K562 (cell line): ENCODE data around the gene EFHC1. TPM values are rescaled to one million over a fixed set of nuclear protein-coding genes. Genes with fewer than 3 reads are reported as not detected.

ENCODE experiments used
- BRF1 ChIP-seq: IDR thresholded peaks from 3 replicates; pipeline ENCODE4 v1.6.1; 2011; ENCODE audit warnings: borderline replicate concordance, mild to moderate bottlenecking; ENCODE audit not compliant: insufficient read length; ENCODE audit errors: extremely low read depth
- CC2D1A ChIP-seq: fragments of 450-650 bp; IDR thresholded peaks from 2 replicates; pipeline ENCODE4 v1.6.1; 2017; ENCODE audit warnings: mild to moderate bottlenecking
- CHD4 ChIP-seq: fragments of 200-600 bp; sonication (generic); IDR thresholded peaks from 3 replicates; pipeline ENCODE4 v1.6.1; 2012; ENCODE audit warnings: low read depth, mild to moderate bottlenecking, mixed read lengths, low read length, inconsistent platforms; ENCODE audit not compliant: insufficient read depth, insufficient replicate concordance, poor library complexity, severe bottlenecking
- ERF ChIP-seq: fragments of 450-650 bp; formaldehyde crosslinking; IDR thresholded peaks from 2 replicates; pipeline ENCODE4 v1.4.0; 2020; ENCODE audit warnings: mild to moderate bottlenecking, mixed read lengths
- FOXK2 ChIP-seq, 2 experiments: fragments of 450-650 bp; IDR thresholded peaks in 1 of 2; conservative IDR thresholded peaks in 1 of 2; 2 replicates each; pipeline ENCODE4 v1.6.1; 2016; ENCODE audit warnings: low read depth in 2 of 2, mild to moderate bottlenecking in 1 of 2
- GABPB1 ChIP-seq: sonication (generic); formaldehyde crosslinking; IDR thresholded peaks from 2 replicates; pipeline ENCODE4 v1.8.0; 2022; ENCODE audit warnings: mild to moderate bottlenecking, missing genetic modification reagents
- GTF2A2 ChIP-seq: IDR thresholded peaks from 2 replicates; pipeline ENCODE4 v1.6.1; 2016; ENCODE audit warnings: mild to moderate bottlenecking, missing genetic modification characterization, missing compliant biosample characterization
- MAZ ChIP-seq, 2 experiments: fragments of 450-650 bp in 1 of 2; sonication (generic) in 1 of 2; formaldehyde crosslinking; IDR thresholded peaks in 1 of 2; conservative IDR thresholded peaks in 1 of 2; 2 replicates each; pipeline versions ENCODE4 v1.4.0 to v1.5.0; 2020; ENCODE audit warnings: mild to moderate bottlenecking in 1 of 2, missing genetic modification reagents in 1 of 2
- PHF21A ChIP-seq: fragments of 450-650 bp; IDR thresholded peaks from 2 replicates; pipeline ENCODE4 v1.6.1; 2017; ENCODE audit warnings: low read depth, borderline replicate concordance
- RAD21 ChIP-seq, 2 experiments: fragments of 250-450 bp in 1 of 2; fragments of 450-650 bp in 1 of 2; sonication (Bioruptor Pico) in 1 of 2; formaldehyde crosslinking in 1 of 2; IDR thresholded peaks in 1 of 2; conservative IDR thresholded peaks in 1 of 2; 2 replicates each; pipeline versions ENCODE4 v1.4.0 to v1.8.0; 2020 to 2022; ENCODE audit warnings: mild to moderate bottlenecking in 2 of 2, moderate library complexity in 1 of 2
- RCOR1 ChIP-seq, 2 experiments: IDR thresholded peaks; 2 replicates each; pipeline ENCODE4 v1.6.1; 2012; ENCODE audit warnings: low read depth in 2 of 2, low read length in 2 of 2, borderline replicate concordance in 1 of 2, improper control_type of control experiment in 1 of 2
- TAF7 ChIP-seq: fragments of 450-650 bp; IDR thresholded peaks from 2 replicates; pipeline ENCODE4 v1.6.1; 2016; ENCODE audit warnings: missing genetic modification characterization, missing compliant biosample characterization
- TCF3 ChIP-seq: sonication (generic); formaldehyde crosslinking; IDR thresholded peaks from 2 replicates; pipeline ENCODE4 v1.4.0; 2020; ENCODE audit warnings: mild to moderate bottlenecking, missing genetic modification reagents
- TEAD4 ChIP-seq, 2 experiments: sonication (generic) in 1 of 2; formaldehyde crosslinking in 1 of 2; IDR thresholded peaks; 2 replicates each; pipeline versions ENCODE4 v1.6.1 to v1.8.0; 2012 to 2022; ENCODE audit warnings: borderline replicate concordance in 1 of 2, inconsistent platforms in 1 of 2, low read length in 1 of 2, mild to moderate bottlenecking in 1 of 2, missing genetic modification reagents in 1 of 2
- ZNF282 ChIP-seq: sonication (generic); formaldehyde crosslinking; IDR thresholded peaks from 2 replicates; pipeline ENCODE4 v1.8.1; 2023; ENCODE audit warnings: missing genetic modification reagents
- polyA plus RNA-seq, 8 experiments: library from polyadenylated mRNA; depleted of rRNA in 4 of 8; stranded (reverse) in 5 of 8; unstranded in 3 of 8; fragments of >200 nt; fragmentation: Nextera tagmentation in 2 of 8; fragmentation: Illumina TruSeq in 1 of 8; extraction: Ambion mirVana in 2 of 8; extraction: Trizol in 1 of 8; gene quantifications; 2 replicates each; pipeline versions ENCODE4 v1.2.1 to v1.2.3, GENCODE V29; 2011 to 2014; ENCODE audit warnings: inconsistent platforms in 1 of 8, missing spikeins in 1 of 8
- total RNA-seq, 7 experiments: library from RNA; depleted of rRNA in 6 of 7; stranded (reverse); fragments of >200 nt in 6 of 7; fragmentation: Illumina TruSeq in 2 of 7; extraction: Trizol in 2 of 7; gene quantifications; 2 replicates each; pipeline versions ENCODE4 v1.2.1 to v1.2.3, GENCODE V29; 2011 to 2021; ENCODE audit warnings: low replicate concordance in 1 of 7
- TF ChIP-seq, protein P1 (sequence below): fragments of 450-650 bp; IDR thresholded peaks from one replicate; pipeline ENCODE4 v1.6.1; 2018; ENCODE audit warnings: mild to moderate bottlenecking, moderate library complexity; ENCODE audit not compliant: partially characterized antibody
- TF ChIP-seq, protein P2 (sequence below): fragments of 250-450 bp; sonication (Bioruptor Pico); IDR thresholded peaks from 2 replicates; pipeline ENCODE4 v1.5.1; 2021; ENCODE audit warnings: mild to moderate bottlenecking
- TF ChIP-seq, protein P3 (sequence below): fragments of 250-450 bp; sonication (Bioruptor Pico); IDR thresholded peaks from 2 replicates; pipeline ENCODE4 v1.4.0; 2020

The EFHC1 gene
- total and polyA plus RNA-seq, 9 of the 15 experiments (the other 6 are each of a cell fraction or from before 2014, with no cell fraction given), result 9.5 to 31.0 (median 14.9) TPM

DNA sequence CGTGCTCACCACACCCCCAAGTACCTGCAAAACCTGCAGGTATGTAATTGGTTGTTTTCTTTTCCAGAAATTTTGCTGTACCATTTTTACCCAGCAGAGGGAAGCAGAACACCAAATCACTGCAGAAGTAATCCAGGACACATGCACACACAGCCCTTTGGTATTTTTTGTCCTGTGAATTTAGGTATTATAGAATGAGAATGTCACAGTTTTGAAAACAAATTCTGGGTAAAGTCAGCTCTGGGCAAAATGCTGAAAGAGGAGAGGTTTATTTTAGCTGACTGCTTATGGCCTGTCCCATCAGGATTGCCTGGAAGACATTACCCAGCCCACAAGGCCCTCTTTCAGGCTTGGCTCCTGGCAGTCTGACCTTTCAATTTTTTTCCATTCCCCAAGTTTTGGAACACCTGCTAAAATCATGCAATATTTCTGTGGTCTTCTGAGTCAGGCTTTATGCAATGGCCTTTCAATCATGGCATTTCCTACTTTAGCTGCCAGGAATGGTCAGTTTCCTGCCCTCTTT, 3.5 kb upstream of the EFHC1 start (continued):
- TF ChIP-seq PHF21A, result no peak
- TF ChIP-seq RCOR1 (IDR thresholded peaks at IDR 0.05; ENCODE audit: borderline replicate concordance in 1 of 2, low read depth in 2 of 2, low read length in 2 of 2), result peak in 1 of 2 experiments; percentile 32; a peak in 2 of 4 replicates
- no peak for TF ChIP-seq GTF2A2 (tag)
- no peak for TF ChIP-seq CHD4
- TF ChIP-seq, protein P1, sequence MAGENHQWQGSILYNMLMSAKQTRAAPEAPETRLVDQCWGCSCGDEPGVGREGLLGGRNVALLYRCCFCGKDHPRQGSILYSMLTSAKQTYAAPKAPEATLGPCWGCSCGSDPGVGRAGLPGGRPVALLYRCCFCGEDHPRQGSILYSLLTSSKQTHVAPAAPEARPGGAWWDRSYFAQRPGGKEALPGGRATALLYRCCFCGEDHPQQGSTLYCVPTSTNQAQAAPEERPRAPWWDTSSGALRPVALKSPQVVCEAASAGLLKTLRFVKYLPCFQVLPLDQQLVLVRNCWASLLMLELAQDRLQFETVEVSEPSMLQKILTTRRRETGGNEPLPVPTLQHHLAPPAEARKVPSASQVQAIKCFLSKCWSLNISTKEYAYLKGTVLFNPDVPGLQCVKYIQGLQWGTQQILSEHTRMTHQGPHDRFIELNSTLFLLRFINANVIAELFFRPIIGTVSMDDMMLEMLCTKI, result no peak
- TF ChIP-seq TCF3 (CRISPR knock-in tag), result no peak
- TF ChIP-seq MAZ (CRISPR knock-in tag; conservative IDR thresholded peaks at IDR 0.05 in 1 of 2, IDR thresholded peaks at IDR 0.05 in 1 of 2), result 0 out of 4 replicates have a peak, but pooled peaks of 1 of the 2 experiments have one; percentile 26
- peak; percentile 66 to 67; a peak in 2 of 4 replicates for TF ChIP-seq FOXK2 (conservative IDR thresholded peaks at IDR 0.05 in 1 of 2, IDR thresholded peaks at IDR 0.05 in 1 of 2; ENCODE audit: low read depth in 2 of 2)
- TF ChIP-seq BRF1, result no peak
- TF ChIP-seq, protein P2, sequence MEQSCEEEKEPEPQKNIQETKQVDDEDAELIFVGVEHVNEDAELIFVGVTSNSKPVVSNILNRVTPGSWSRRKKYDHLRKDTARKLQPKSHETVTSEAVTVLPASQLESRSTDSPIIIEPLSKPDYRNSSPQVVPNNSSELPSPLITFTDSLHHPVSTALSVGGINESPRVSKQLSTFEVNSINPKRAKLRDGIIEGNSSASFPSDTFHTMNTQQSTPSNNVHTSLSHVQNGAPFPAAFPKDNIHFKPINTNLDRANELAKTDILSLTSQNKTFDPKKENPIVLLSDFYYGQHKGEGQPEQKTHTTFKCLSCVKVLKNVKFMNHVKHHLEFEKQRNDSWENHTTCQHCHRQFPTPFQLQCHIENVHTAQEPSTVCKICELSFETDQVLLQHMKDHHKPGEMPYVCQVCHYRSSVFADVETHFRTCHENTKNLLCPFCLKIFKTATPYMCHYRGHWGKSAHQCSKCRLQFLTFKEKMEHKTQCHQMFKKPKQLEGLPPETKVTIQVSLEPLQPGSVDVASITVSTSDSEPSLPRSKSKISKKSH, result no peak
- TF ChIP-seq, protein P3, sequence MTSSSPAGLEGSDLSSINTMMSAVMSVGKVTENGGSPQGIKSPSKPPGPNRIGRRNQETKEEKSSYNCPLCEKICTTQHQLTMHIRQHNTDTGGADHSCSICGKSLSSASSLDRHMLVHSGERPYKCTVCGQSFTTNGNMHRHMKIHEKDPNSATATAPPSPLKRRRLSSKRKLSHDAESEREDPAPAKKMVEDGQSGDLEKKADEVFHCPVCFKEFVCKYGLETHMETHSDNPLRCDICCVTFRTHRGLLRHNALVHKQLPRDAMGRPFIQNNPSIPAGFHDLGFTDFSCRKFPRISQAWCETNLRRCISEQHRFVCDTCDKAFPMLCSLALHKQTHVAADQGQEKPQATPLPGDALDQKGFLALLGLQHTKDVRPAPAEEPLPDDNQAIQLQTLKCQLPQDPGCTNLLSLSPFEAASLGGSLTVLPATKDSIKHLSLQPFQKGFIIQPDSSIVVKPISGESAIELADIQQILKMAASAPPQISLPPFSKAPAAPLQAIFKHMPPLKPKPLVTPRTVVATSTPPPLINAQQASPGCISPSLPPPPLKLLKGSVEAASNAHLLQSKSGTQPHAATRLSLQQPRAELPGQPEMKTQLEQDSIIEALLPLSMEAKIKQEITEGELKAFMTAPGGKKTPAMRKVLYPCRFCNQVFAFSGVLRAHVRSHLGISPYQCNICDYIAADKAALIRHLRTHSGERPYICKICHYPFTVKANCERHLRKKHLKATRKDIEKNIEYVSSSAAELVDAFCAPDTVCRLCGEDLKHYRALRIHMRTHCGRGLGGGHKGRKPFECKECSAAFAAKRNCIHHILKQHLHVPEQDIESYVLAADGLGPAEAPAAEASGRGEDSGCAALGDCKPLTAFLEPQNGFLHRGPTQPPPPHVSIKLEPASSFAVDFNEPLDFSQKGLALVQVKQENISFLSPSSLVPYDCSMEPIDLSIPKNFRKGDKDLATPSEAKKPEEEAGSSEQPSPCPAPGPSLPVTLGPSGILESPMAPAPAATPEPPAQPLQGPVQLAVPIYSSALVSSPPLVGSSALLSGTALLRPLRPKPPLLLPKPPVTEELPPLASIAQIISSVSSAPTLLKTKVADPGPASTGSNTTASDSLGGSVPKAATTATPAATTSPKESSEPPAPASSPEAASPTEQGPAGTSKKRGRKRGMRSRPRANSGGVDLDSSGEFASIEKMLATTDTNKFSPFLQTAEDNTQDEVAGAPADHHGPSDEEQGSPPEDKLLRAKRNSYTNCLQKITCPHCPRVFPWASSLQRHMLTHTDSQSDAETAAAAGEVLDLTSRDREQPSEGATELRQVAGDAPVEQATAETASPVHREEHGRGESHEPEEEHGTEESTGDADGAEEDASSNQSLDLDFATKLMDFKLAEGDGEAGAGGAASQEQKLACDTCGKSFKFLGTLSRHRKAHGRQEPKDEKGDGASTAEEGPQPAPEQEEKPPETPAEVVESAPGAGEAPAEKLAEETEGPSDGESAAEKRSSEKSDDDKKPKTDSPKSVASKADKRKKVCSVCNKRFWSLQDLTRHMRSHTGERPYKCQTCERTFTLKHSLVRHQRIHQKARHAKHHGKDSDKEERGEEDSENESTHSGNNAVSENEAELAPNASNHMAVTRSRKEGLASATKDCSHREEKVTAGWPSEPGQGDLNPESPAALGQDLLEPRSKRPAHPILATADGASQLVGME, result no peak
- peak; percentile 46; the same call in 1 of the 2 replicates for TF ChIP-seq GABPB1 (CRISPR knock-in tag)
- TF ChIP-seq TAF7, result no peak
- peak; percentile 55; the same call in 1 of the 2 replicates for TF ChIP-seq TEAD4 (IDR thresholded peaks at IDR 0.05; ENCODE audit: low read length)
- TF ChIP-seq TEAD4 (CRISPR knock-in tag; IDR thresholded peaks at IDR 0.05; ENCODE audit: borderline replicate concordance), result no peak
- TF ChIP-seq ERF, result no peak
- TF ChIP-seq RAD21 (CRISPR knock-in tag; conservative IDR thresholded peaks at IDR 0.05 in 1 of 2, IDR thresholded peaks at IDR 0.05 in 1 of 2), result peak; percentile 97
- TF ChIP-seq ZNF282 (CRISPR knock-in tag), result no peak
- peak; percentile 71; the same call in 1 of the 2 replicates for TF ChIP-seq CC2D1A
